Endometrial microvascular endothelial cells (primary cell): Measurements from ENCODE around the gene LARP4. TPM values are rescaled to one million over a fixed set of nuclear protein-coding genes. Genes with fewer than 3 reads are reported as not detected.
"Not testable (repeated sequence)": the region's sequence is repeated elsewhere in the genome, so short reads cannot be mapped to it uniquely, and the experiment has no call there.

Experiments used
- in situ Hi-C: cut with HindIII; loops from 2 replicates; pipeline ENCODE4 v1.10.0; 2017; ENCODE audit warnings: low sequenced_read_pairs, low pct_unique_long_range_greater_than_20kb; ENCODE audit errors: inconsistent ontology term
- total RNA-seq: library from RNA; depleted of rRNA; stranded (reverse); fragments of >200 nt; gene quantifications from one replicate; pipeline ENCODE4 v1.2.3, GENCODE V29; 2015; ENCODE audit errors: inconsistent ontology term

The LARP4 gene
- 37.4 TPM for total RNA-seq

DNA sequence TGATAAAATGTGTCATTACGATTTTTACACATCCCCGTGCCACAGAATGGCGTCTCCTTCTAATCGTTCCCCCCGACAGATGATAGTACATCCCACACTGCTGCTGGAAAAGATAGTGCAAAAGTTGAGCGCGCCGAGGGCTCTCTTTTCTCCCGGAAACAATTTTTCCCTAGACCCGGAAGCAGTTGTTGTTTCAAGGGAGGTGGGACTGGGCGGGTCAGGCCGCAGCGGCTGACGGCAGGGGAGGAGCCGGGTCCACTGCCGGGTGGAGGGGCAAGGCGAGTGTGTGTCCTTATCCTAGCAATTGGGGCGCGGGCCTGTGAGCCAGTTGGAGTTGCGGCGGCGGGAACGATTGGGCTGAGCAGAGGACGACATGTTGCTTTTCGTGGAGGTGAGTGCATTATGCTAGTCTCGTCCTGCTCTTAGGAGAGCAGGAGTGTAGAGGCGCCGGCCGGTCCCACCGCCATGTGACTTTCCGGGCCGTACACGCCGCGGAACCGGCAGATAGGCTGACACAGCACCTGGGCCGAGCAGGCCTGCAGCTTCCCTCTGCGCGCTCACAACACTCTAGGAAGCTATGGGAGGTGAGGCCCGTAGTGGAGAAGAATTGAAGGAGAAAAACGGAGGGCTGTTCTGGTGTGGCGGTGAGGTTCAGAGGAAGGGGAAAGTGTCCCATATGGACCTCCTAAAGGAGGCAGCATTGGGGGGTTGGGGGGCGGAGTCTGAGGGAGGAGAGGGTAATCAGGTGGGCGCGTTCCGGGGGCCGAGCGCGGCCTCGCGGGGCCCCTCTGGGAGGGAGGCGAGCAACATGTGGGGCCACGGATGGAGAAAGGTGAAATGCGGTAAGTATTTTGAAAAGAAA, at the start of gene LARP4:
TSS of gene LARP4 (plus strand) at position 248 of the 862 bp plus-strand sequence. CDS start at position 374, 126 bp downstream.
- in situ Hi-C loops = no loop called here

DNA sequence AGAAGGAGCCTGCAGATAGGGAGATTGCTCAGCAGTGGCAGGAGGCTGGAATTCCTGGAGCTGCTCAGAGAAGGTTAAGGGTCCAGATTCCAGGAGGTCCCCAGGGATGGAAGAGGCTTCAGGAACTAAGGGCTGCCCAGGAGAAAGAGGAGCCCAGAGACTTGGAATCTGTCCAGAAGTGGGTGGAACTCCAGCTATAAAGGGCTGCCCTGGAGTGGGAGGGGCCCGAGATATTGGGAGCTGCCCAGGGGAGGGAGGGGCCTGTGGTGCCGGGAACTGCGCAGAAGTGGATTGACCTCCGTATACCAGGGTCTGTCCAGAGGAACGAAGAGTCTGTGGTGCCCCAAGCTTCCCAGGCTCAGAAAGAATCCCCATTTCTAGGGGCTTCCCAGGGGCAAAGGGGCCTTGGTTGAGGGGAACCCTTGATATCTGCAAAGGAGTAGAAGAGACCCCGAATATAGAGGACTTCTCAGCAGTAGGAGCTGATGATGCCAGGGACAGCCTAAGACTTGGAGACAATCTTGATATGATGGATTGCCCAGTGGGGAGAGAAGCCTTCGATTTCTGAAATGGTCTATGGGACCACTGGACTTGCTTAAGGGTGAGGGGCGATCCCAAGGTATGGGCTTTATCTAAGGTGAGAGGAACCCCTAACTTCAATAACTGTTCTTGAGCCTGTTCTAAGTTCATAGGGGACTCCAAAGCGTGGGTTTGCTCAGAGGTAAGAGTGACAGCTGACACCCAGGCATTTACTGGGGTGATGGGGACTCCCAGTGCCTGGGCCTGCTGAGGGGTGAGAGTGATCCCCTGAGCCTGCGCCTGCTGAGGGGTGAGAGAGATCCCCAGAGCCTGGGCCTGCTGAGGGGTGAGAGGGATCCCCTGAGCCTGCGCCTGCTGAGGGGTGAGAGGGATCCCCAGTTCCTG, 49.3 kb upstream of the LARP4 start:
- in situ Hi-C loops = no loop called here

DNA sequence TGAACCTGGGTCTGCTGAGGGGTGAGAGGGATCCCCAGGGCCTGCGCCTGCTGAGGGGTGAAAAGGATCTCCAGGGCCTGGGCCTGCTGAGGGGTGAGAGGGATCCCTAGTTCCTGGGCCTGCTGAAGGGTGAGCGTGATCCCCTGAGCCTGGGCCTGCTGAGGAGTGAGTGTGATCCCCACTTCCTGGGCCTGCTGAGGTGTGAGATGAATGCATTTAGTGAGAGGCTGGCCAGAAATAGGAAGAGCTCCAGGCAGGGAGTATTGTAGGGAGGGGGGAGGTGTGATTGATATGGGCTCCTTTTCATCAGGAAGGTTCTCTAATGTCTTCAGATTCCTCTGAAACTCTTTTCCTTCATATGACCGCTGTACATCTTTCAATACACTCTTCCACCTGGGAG, 47.3 kb upstream of the LARP4 start:
- in situ Hi-C loops = no loop called here

DNA sequence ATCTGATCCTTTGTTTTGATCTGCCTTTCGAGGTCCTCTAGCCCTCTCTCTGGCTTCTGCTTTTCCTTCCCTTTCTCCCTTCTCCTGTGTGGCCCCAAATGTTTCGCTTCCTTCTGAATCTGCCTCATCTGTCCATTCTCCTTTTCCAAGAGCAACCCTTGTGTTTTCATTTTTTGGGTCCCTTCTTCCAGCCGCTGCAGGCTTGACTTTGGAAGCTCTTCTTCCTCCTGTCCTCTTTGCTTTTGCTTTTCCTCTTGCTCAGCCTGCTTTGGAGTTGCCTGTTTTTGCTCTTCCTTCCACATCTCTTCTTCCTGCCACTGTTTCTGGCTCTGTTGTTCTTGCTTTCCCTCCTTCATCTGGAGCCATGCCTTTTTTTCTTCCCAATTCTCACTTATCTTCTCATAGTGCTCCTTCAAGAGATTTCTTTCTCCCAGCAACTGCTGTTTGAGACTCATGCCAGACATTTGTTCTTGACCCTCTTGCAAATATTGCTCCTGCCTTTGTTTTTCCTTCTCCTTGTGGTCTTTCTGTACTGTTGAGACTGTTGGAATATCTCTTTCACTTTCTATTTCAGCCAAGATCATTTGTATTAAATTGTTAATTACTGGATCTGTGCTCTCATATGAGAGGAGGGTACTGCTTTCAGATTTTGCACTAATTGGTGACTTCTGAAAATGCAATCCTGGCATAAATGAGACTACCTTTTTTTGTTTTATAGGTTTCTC, 46.7 kb upstream of the LARP4 start:
- in situ Hi-C loops = no loop called here

DNA sequence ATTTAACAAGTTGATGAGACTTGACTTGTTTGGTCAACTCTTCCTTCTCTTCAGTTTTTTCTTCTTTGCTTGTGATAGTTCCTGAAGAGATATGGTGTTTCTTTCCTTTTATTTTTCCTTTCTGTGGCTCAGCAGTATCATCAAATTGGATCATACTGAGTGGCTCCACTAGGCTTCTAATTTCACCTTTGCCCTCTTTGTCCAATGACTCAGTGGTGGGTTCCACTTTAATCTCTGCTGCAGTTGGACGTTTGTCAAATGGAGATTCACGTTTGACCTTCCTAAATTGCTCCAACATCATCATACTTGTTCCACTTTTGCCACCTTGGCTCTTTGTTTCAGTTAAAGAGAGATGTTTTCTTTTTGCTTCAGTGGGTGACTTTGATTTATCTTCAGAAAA, 45.8 kb upstream of the LARP4 start:
- in situ Hi-C loops = no loop called here

DNA sequence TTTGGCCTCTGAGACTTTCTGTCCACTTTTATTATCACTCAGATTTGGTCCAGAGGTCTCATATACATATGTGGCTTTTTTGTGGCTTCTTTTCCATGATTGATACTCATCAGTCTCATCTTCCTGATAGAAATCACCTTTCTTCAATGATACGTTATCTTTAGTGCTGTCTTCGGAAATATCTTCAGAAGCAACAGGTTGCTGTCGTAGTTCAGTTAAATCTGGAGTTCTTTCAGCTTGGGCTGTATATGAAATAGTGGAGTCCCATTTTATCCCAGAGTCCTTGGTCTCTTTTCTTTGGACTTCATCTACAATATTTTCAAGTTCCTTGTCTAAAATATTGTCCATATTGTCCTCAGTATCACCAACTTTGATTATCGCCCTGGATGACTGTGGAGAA, 45.3 kb upstream of the LARP4 start:
- in situ Hi-C loops = no loop called here

DNA sequence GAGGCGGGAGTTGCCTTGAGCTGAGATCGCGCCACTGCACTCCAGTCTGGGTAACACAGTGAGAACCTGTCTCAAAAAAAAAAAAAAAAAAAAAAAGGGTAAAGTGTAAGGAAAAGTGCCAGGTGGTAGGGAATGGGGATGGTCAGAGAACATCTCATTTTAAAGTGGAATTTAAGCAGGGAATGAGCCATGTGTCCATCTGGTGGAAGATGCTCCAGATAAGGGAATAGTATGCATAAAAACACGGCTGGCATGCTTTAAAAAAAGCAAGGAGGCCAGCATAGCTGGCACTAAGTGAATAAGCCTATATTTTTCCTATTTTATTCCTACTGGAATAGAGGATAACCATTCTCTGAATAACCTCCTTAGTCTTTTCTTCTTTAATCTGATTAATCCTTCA, 38.0 kb upstream of the LARP4 start:
- in situ Hi-C loops = no loop called here

DNA sequence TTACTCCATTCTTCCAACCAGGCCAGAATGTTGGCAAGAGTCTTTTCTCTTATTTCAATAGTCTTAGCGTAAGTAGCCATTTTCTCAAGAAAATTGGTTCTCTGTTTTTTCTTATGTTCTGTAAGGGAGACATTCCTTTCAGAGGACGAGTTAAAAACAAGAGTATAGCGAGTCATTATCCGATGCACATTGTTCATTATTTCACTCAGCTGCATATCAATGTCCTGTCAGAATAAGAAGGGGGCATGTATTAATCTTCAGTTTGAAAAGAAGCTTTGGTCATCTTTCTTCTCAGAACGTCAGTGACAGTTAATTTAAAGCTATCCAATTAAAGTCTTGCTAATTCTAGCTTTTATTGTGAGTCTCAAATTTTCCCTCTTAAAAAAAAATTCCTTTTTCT, 37.5 kb upstream of the LARP4 start:
- in situ Hi-C loops = no loop called here

DNA sequence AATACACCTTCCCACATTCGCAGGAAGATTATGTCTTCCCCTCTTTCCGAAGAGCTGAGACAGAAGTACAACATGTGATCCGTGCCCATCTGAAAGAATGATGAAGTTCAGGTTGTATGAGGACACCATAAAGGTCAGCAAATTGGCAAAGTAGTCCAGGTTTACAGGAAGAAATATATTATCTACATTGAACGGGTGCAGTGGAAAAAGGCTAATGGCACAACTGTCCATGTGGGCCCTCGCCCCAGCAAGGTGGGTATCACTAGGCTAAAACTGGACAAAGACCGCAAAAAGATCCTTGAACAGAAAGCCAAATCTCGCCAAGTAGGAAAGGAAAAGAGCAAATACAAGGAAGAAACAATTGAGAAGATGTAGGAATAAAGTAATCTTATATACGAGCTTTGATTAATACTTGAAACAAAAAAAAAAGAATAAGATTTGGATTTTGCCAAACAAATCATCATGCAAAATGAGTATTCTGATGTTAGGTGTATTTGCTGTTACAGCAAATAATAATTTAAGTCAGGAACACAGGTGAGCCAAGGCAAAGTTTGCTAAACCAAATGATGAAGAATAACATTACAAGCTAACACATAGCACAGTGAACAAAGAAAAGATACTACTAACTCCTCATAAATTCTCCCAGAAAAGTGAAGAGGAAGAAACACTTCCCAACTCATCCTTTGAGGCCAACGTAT, 34.8 kb upstream of the LARP4 start:
- in situ Hi-C loops = no loop called here

DNA sequence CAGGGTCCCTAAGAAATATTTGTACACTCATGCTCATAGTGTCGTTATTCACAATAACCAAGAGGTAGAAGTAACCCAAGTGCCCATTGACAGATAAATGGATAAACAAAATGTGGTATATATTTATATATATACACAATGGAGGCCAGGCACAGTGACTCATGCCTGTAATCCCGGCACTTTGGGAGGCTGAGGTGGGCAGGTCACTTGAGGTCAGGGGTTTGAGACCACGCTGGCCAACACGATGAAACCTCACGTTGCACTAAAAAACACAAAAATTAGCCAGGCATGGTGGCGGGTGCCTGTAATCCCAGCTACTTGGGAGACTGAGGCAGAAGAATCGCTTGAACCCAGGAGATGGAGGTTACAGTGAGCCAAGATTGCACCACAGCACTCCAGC, 30.0 kb upstream of the LARP4 start:
- in situ Hi-C loops = not testable (repeated sequence)

DNA sequence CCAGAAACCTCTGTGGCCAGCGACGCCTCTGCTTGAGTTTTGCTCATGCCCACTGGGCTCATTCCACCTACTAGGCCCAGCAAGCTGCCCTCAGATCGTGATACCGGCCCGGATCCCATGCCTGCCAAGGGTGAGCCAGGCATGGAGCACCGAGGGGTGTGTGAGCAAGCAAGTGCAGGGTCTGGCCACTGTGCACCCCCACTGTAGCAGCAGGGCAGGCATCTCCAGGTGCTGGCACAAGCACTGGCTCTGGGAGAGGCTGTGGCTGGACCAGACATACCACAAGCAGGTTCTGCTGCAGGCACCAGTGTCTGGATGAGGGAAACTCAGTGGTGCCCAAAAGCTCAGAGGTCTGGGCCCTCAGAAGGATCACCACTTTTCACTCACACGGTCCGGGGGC, 24.9 kb upstream of the LARP4 start:
- in situ Hi-C loops = no loop called here

DNA sequence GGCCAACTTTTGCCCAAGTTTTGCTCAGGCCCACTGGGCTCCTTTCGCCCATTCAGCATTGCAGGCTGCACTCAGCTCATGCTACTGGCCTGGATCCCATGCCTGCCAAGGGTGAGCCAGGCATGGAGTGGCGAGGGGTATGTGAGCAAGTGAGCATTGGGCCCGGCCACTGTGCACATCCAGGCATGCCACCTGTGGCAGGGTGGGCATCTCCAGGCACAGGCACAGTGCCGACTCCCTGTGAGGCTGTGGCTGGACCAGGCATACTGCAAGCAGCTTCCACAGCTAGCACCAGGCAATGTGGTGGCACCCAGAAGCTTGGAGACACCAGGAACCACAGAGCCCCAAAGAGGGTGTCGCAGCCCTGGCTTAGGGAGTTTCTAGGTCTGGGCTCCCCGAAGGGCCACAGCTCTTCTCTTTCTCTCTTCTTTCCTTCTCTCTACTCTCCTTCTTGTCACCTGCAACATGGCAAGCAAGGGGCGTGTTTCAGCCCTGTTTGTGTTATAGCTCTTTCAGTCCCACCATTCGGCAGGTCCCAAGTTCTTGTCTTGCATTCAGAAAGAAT, 19.8 kb upstream of the LARP4 start:
- in situ Hi-C loops = no loop called here

DNA sequence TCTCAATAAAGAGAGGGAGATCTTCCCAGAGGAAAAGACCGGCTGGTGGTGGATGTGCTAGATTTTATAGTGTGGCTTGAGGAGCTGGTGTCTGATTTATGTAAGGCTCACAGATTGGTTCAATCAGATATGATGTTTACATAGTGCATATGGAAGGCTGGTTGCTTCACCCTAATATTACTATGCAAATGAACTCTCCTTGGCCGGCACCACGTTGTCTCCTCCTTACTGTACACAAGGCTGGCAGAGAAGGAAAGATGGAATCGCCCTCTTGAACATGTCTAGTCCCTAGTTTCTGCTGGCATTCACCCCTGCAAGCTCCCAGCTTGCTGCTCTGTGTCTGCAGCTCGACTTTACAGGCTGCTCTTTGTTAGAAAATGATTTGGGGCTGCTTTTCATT, 13.2 kb upstream of the LARP4 start:
- in situ Hi-C loops = no loop called here

DNA sequence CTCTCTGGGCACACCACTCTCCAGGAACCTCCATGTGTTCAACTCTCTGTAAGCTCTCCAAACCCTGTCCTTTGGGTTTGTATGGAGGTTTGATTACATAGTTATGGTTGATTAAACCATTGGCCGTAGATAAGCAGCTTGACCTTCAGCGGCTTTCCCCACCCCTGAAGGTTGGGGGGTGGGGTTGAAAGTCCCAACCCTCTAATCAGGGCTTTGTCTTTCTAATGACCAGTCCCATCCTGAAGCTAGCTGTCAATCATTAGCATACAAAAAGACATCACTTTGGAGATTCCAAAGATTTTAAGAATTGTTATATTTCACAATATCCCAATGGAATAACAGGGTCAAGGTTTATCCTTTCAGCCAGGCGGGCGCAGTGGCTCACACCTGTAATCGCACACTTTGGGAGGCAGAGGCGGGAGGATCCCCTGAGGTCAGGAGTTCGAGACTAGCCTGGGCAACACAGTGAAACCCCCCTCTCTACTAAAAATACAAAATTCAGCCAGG, 12.7 kb upstream of the LARP4 start:
- in situ Hi-C loops = no loop called here

DNA sequence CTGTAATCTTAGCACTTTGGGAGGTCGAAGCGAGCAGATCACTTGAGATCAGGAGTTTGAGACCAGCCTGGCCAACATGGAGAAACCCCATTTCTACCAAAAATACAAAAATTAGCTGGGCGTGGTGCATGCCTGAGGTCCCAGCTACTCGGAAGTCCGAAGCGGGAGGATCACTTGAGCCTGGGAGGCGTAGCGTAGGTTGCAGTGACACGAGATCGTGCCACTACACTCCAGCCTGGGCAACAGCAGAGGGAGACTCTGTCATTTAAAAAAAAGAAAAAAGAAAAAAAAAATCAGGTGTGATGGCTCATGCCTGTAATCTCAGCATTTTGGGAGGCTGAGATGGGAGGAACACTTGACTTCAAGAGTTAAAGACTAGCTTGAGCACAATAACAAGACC, 11.9 kb upstream of the LARP4 start:
- in situ Hi-C loops = not testable (repeated sequence)

DNA sequence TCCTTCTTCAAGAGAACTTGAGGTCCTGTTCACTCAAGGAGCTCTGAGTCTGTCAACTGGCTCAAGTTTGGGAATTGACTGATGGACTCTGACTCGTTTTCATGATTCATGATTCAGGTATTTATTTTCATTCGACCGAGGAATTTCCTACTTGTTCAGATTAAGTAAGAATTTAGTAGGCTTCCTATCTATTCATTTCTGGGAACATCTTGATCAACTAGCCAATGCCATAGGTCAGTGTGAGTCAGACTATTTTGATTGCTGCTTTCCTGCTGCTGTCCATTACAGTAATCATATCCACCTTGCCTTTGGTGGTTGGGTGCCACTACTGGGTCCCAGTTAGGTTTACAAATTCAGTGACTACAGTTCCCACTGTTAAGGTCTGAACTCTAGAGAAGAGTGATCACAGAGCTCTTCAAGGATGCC, 10.4 kb upstream of the LARP4 start:
- in situ Hi-C loops = no loop called here

DNA sequence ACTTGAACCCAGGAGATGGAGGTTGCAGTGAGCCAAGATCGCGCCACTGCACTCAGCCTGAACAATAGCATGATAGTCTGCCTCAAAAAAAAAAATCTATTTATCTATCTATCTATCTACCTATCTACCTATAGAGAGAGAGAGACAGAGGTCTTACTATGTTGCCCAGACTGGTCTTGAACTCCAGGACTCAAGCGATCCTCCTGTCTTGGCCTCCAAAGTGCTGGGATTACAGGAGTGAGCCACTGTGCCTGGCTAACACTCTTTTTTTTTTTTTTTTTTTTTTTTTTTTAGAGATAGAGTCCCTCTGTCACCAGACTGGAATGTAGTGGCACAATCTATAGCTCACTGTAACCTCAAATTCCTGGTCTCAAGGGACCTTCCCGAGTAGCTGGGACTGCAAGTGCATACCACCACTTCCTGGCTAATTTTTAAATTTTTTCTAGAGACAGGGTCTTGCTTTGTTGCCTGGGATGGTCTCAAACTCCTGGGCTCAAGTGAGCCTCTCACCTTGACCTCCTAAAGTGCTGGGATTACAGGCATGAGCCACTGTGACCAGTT, 6.1 kb upstream of the LARP4 start:
- in situ Hi-C loops = no loop called here

DNA sequence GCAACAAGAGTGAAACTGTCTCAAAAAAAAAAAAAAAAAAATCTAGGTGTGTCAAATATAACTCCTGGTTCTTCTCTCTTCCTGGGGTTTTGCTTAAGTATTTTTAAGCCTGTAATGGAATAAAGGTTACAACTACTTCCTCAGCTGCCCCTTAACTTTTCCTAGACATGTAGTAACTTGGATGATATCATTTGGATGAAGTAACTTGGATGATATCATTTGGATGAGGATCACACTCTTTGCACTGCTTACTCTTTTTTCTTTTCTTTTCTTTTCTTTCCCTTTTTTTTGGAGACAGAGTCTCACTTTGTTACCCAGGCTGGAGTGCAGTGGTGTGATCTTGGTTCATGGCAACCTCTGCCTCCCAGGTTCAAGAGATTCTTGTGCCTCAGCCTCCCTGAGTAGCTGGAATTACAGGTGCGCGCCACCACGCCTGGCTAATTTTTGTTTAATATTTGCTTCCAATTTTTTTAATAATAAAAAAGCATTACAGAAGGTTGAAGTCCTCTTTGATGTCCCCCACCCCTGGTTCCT, 3.5 kb upstream of the LARP4 start:
- in situ Hi-C loops = no loop called here
